Inflammatory macrophage treated with lipopolysaccharide for 1 hour (primary cell): Measurements from ENCODE around the gene TMA7.

ENCODE experiments used
- DNase-seq, 2 donors: peaks; one replicate each; pipeline ENCODE4 v3.0.0-alpha.2; 2020 to 2022

TMA7 gene

GRCh38 chr3:48409291-48410201, 30.5 kb upstream of the TMA7 start:
- no peak for DNase-seq

GRCh38 chr3:48410205-48411040, 29.6 kb upstream of the TMA7 start:
- no peak for DNase-seq

GRCh38 chr3:48411041-48411588, 28.9 kb upstream of the TMA7 start:
- no peak for DNase-seq

GRCh38 chr3:48411606-48412374, 28.3 kb upstream of the TMA7 start:
- DNase-seq = no peak

- no peak for DNase-seq
These were observed 27.6 kb upstream of the TMA7 start for GRCh38 chr3:48412375-48413001.

- no peak for DNase-seq
These were observed 27.0 kb upstream of the TMA7 start for GRCh38 chr3:48413086-48413485.

- no peak for DNase-seq
These were observed 26.4 kb upstream of the TMA7 start for GRCh38 chr3:48413611-48414010.

- no peak for DNase-seq
These were observed 25.4 kb upstream of the TMA7 start for GRCh38 chr3:48414376-48415250.

- DNase-seq = no peak
These were observed 24.7 kb upstream of the TMA7 start for GRCh38 chr3:48415251-48415953.

- no peak for DNase-seq
These were observed 24.0 kb upstream of the TMA7 start for GRCh38 chr3:48416091-48416505.

- DNase-seq = no peak
These were observed 23.5 kb upstream of the TMA7 start for GRCh38 chr3:48416546-48416945.

- DNase-seq = no peak
These were observed 22.4 kb upstream of the TMA7 start for GRCh38 chr3:48417529-48418108.

GRCh38 chr3:48418140-48418539, 21.9 kb upstream of the TMA7 start:
- DNase-seq = no peak

- DNase-seq = no peak
These were observed 21.4 kb upstream of the TMA7 start for GRCh38 chr3:48418651-48419050.

GRCh38 chr3:48419149-48419548, 20.9 kb upstream of the TMA7 start:
- DNase-seq = no peak

GRCh38 chr3:48419597-48419996, 20.5 kb upstream of the TMA7 start:
- DNase-seq = no peak

GRCh38 chr3:48420561-48420960, 19.5 kb upstream of the TMA7 start:
- DNase-seq = no peak

- DNase-seq = no peak
These were observed 17.8 kb upstream of the TMA7 start for GRCh38 chr3:48422272-48422671.

GRCh38 chr3:48422681-48423080, 17.4 kb upstream of the TMA7 start:
- no peak for DNase-seq

GRCh38 chr3:48423241-48423882, 16.7 kb upstream of the TMA7 start:
- no peak for DNase-seq
